ENCODE results near the gene CACNA1D.

The CACNA1D gene

DNA sequence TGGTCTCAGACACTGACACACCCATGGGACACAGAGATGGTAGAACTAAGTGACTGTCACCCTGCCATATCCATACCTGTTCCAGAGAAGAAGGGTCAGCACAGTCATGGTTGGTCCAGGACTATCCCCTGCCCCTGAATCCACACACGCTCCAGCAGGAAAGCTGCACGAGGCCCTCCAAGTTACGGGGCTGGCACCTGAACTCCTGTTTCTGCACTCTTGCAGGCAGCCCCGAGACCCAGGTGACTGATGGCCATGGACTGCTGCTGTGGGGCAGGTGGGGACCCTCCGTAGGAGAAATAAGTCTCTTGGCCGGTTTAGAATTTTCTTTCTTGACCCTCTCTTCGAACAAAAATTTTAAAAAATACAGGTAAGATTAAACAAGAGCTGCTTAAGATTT, 321.2 kb downstream of the CACNA1D start:
- no peak for DNase-seq

- no peak for DNase-seq
Measured at GRCh38 chr3:53816425-53816824, 322.0 kb downstream of the CACNA1D start.

DNA sequence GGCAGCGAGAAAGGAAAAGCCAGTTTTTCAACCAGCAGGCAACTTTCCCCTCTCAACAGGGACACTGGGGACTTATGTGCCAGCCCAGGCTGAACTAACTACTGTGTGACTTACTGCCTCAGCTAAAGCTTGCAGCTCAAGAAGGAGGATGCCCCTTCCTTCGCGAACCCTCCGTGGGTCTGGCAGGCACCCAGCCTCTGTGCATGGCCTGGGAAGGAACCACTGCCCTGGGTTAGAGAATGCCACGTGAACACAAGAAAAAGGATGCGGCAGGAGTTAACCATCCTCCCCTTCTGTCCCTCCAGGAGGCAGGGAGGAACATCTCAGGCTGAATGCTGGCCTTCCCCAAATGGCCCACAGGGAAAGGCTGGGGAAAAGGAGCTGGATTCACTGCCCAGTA, 322.8 kb downstream of the CACNA1D start:
- DNase-seq, result no peak

DNA sequence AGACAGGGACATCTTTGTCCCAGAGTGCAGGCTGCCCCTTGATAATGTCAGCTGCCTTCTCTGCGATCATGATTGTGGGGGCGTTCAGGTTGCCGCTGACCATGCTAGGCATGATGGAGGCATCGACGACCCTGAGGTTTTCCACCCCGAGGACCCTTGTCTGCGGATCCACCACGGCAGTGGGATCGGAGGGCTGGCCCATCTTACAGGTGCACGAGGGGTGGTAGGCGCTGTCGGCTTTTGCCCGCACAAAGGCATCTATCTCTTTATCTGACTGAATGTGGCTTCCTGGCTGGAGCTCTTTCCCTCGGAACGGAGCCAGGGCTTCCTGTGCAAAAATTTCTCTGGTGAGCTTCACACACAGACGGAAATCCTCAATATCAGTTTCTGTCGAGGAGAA, 323.4 kb downstream of the CACNA1D start:
- no peak for DNase-seq

DNA sequence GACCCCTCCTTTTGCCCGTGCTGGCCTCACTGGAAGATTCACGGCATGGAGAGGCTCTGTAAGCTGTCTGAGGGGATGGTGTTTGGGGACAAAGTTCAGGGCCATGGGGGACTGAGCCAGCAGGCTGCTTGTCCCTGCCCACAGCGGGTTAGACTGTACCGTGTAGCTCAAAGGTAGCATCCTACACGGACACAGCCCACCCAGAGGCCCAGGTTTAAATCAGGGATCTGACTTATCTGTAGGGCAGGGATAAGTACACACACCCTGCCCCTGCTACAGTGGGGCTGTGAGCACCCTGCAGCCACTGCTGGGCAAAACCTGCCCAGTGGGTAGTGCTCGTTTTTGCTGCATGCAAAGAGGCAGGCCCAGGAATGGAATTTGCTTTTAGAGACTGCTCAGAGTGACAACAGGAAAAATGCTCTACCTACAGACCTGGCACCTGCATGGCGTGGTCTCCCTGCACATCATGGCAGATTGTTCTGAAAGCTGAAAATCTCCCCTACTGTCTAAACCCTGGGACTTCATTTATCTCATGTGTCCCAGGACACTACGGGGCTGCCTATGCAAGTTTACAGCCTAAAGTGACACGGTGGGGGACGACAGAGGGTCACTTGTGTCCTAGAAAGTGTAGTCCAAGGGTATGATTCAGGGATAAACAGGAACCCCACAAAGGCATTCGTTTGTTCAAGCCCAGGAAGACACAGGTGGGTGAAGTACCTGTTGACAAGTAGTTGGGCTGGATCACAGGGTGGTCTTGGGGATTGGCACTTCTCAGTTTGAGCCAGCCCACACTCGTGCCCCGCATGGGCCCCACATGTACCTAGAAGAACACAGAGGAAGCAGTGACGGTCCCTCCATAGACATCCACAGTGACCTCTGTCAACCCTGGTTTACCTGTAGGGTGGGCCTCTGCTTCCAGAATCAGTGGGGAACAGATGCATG, 324.1 kb downstream of the CACNA1D start:
- DNase-seq, result no peak

DNA sequence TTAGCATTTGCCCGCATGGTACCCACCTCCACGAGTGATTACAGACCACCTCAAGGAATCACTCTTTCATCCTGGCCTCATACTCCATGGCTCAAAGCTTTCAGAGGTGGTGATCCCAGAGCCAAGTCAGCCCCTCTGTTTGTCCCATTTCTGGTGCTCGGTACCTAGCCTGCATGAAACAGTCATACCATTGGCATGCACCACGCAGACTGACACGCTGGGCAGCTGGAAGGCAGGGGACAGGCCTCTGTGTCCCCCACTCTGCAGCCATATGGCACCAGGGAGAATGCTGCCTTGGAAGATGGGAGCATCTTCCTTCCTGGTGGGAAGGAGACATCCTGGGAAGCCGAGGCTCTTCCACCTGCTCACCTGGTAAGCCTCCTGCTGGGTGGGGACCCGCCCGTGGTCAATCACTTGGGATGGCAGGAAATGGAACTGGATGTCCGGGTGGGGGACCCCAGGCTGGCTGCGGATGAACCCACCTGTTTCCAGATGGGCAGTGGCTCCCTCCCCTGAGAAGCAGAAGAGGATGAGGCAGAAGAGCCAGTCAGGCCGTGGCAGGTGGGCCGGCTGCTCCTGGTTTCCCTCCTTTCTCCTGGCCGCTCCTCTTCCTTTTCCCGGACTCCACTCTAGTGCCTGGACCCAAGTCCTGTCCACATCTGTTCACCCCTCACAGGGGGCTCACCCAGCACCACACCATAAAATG, 324.9 kb downstream of the CACNA1D start:
- no peak for DNase-seq

- DNase-seq, result no peak
Measured at GRCh38 chr3:53820084-53820483, 325.7 kb downstream of the CACNA1D start.

DNA sequence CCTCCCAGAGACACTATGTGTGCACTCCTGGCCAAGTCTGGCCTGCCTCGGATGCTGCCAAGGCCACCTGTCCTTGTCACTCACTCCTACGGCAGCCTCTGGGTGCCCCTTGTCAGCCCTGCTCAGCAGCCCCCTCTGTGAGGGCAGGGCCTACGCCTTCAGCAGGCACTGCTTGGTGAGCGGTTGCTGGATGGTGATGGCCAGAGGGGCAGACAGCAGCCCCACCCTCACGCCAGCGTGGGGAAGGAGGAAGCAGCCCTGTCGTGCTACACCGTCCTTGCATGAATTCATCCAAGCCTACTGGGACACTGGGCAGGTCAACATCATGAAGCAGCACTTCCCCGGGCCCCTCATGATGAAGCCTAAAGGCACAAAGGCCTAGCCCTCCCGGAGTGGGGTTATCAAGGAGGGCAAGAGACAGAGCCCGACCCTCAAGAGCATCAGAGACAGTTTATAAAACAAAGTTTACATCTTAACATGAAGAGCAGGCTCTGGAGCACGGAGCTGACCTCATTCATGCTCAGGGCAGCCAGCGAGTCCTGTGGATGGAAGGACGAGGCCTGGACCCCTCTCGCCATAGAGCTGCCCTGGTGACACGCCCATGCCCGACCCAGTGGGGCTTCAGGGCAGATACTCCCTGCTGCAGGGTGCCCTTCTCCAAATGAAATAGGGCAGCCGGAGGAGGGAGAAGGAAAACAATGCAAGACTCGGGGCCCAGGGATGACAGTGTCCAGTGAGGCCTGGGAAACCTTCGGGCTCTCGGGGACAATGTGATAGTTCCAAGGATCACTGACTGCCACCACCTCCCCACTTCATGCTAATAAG, 326.6 kb downstream of the CACNA1D start:
- DNase-seq, result no peak

DNA sequence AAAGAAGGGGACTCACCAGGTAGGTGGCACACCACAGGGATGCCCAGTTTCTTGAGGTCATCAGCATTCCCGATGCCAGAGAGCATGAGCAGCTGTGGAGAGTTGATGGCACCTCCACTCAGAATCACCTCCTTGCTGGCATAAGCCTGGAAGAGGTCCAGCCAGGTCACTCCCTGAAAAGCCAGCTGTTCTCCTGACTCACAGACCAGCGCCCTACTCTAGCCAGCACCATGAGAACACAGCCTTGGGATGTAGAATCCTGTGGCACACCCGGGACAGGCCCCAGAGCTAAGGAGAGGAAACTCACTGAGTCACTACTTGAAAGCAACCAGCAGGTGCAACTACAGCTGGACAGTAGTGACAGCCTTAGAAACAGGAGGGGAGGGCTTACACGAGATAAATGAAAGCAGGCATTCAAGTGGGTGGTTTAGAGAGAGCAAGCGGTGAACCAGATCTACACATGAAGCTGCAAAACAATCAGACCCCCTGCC, 327.3 kb downstream of the CACNA1D start:
- no peak for DNase-seq

GRCh38 chr3:53822331-53822741, 327.9 kb downstream of the CACNA1D start:
- DNase-seq, result no peak

DNA sequence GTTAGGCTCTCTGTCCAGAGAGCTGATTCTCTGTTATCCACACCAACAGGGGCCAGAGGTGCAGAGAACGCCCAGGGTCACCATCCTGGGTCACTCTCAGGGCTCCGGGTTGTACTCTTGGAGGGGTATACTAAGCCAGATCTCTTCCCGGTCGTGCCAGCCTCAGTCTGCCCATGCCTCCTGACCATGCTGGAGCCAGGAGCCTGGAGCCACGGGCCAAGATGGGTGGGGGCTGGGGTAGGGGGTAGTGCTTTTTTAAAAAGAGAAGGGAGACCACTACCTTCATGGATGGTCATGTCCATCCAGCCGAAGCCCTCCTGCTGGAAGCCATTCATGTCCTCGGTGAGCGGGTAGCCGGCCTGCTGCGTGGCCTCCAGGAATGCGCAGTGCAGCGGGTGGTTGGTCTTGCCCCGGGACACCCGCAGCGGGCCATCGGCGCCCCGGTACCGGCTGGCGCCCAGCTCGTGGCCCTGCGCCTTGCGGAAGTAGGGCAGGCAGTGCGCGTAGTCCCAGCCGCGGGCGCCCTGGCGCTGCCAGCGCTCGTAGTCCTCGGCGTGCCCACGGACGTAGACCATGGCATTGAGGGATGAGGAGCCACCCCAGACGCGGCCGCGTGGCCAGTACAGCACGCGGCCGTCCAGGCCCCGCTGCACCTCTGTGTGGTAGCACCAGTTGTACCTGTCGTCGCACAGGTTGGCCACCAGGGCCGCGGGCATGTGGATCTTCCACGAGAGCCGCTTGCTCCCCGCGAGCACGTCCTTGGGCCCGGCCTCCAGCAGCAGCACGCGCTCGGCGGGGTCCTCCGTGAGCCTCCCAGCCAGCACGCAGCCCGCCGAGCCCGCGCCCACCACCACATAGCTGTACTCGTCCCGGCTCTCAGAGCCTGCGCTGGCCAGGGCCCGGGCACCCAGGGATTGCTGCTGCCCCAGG, 328.9 kb downstream of the CACNA1D start:
- DNase-seq, result no peak

GRCh38 chr3:53823956-53824657, 329.7 kb downstream of the CACNA1D start:
- no peak for DNase-seq

- DNase-seq, result no peak
Measured at GRCh38 chr3:53824795-53825194, 330.4 kb downstream of the CACNA1D start.

GRCh38 chr3:53826048-53826447, 331.6 kb downstream of the CACNA1D start:
- no peak for DNase-seq

DNA sequence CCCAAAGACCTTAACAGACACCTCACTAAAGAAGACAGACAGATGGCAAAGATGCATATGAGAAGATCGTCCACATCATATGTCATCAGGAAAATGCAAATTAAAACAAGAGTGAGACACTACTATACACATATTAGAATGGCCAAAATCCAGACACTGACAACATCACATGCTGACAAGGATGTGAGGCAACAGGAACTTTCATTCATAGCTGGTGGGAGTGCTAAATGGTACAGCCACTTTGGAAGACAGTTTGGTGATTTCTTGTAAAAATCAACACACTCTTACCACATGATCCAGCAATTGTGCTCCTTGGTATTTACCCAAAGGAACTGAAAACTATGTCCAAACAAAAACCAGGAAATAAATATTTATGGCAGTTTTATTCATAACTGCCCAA, 334.2 kb downstream of the CACNA1D start:
- no peak for DNase-seq

GRCh38 chr3:53829605-53830004, 335.2 kb downstream of the CACNA1D start:
- DNase-seq, result no peak

GRCh38 chr3:53830944-53831343, 336.5 kb downstream of the CACNA1D start:
- no peak for DNase-seq

DNA sequence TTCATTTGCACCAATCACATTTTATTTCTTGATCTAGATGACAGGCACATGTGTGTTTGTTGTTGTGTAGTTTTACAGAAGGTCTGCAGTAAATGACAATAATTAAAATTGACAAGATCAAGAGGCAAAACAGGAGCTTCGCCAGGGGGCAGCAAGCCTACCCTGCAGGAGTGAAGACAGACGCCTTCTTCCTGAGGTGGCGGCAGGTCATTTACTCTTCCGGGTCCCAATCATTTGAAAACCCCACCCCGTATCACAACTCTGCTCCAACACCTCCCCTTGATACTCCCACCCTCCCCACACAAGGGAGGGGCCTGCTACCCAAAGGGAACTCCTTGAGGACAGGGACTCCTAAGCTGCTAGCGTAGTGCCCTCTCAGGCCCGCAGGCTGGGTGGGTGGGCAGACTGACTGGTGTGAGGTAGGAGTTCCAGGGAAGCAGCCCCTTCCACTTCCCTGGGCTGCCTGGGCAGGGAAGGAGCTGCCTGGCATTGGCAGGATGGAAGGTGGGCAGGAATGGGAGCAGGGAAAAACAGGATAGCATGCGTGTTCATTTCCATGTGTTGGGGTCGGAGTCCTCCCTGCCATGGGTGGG, 338.7 kb downstream of the CACNA1D start:
- DNase-seq, result no peak

DNA sequence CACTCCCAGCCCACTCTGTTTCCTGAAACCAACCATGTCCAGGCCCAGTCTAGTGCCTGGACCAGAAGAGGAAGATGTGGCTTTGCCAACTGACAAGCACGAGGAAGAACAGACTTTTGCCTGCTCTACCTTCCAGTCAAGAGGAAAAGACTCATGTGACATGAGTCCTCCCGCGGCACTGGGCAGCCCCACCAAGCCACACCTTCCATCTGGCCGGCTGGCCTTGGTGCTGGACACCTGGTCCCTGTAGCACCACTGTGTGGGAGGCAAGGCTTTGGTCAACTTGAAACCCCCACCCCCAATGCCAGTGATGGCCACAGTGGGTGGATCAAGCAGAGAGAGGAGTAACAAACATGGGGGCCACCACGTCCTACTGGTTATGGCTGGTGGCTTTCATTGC, 339.3 kb downstream of the CACNA1D start:
- DNase-seq, result no peak

- peak; percentile 74 for DNase-seq
Measured at GRCh38 chr3:53834429-53835095, 340.2 kb downstream of the CACNA1D start.
